ENCODE results near the gene TBX4. TPM values are rescaled to one million over a fixed set of nuclear protein-coding genes. Genes with fewer than 3 reads are reported as not detected.

TBX4 gene
- total RNA-seq, 1 donor, result under 0.01 TPM

GRCh38 chr17:61533797-61534196 is 81.6 kb downstream of the TBX4 start:
- Histone ChIP-seq H3K4me1 (ENCODE audit: insufficient read depth, low read length) (no peaks in the 10 kb centered on the region), H3K27me3 (ENCODE audit: insufficient read depth, low read length) (no peaks in the 10 kb centered on the region), H3K4me3 (ENCODE audit: low read length) (no peak overlapping the region), H3K9me3 (ENCODE audit: low read depth, low read length) (no peaks in the 10 kb centered on the region)

DNA sequence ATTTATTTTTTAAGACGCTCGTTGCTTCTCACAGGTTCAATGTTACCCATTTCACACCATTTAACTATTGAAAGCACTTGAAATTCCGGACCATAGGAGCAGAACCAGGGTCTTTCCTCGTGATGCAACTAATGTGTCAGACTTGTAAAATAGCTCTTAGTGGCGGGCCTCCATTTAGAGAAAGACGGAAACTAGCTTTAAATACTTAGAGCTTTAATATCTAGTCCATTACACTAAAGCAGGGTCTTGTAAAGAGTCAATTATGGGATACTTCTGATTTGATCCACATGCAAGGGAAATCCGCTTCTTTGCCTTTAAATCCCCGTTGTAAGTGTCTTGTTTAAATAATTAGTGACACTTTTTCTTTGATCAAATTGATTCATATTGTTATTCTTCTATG is 82.2 kb downstream of the TBX4 start:
- no peak overlapping the region for H3K4me3 ChIP-seq (ENCODE audit: low read length)
- no peaks in the 10 kb centered on the region for H3K4me1 ChIP-seq (ENCODE audit: insufficient read depth, low read length)
- no peaks in the 10 kb centered on the region for H3K27me3 ChIP-seq (ENCODE audit: insufficient read depth, low read length)
- no peaks in the 10 kb centered on the region for H3K9me3 ChIP-seq (ENCODE audit: low read depth, low read length)

Other genes starting within 250 kb of the TBX4 start
- gene TBX2, start 52.6 kb upstream of the TBX4 start, total RNA-seq, result 0.10 TPM
- 0.31 TPM for gene NACA2, start 138.8 kb downstream of the TBX4 start, total RNA-seq

Data from mononuclear cell (primary cell).